HPDE6-E6E7 (cell line): ENCODE data around the gene ZNF335.

Experiments
- DNase-seq: peaks from one replicate; pipeline ENCODE4 v3.0.0; 2011; ENCODE audit warnings: missing footprints; ENCODE audit errors: extremely low spot score

Gene ZNF335, protein sequence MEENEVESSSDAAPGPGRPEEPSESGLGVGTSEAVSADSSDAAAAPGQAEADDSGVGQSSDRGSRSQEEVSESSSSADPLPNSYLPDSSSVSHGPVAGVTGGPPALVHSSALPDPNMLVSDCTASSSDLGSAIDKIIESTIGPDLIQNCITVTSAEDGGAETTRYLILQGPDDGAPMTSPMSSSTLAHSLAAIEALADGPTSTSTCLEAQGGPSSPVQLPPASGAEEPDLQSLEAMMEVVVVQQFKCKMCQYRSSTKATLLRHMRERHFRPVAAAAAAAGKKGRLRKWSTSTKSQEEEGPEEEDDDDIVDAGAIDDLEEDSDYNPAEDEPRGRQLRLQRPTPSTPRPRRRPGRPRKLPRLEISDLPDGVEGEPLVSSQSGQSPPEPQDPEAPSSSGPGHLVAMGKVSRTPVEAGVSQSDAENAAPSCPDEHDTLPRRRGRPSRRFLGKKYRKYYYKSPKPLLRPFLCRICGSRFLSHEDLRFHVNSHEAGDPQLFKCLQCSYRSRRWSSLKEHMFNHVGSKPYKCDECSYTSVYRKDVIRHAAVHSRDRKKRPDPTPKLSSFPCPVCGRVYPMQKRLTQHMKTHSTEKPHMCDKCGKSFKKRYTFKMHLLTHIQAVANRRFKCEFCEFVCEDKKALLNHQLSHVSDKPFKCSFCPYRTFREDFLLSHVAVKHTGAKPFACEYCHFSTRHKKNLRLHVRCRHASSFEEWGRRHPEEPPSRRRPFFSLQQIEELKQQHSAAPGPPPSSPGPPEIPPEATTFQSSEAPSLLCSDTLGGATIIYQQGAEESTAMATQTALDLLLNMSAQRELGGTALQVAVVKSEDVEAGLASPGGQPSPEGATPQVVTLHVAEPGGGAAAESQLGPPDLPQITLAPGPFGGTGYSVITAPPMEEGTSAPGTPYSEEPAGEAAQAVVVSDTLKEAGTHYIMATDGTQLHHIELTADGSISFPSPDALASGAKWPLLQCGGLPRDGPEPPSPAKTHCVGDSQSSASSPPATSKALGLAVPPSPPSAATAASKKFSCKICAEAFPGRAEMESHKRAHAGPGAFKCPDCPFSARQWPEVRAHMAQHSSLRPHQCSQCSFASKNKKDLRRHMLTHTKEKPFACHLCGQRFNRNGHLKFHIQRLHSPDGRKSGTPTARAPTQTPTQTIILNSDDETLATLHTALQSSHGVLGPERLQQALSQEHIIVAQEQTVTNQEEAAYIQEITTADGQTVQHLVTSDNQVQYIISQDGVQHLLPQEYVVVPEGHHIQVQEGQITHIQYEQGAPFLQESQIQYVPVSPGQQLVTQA (N-terminal part only)

GRCh38 chr20:45971675-45972499 lies at the start of gene ZNF335:
Gene ZNF335 (minus strand): TSS chr20:45972203. CDS start chr20:45971410, 793 bp downstream.
- DNase-seq, result peak; percentile 100

DNA sequence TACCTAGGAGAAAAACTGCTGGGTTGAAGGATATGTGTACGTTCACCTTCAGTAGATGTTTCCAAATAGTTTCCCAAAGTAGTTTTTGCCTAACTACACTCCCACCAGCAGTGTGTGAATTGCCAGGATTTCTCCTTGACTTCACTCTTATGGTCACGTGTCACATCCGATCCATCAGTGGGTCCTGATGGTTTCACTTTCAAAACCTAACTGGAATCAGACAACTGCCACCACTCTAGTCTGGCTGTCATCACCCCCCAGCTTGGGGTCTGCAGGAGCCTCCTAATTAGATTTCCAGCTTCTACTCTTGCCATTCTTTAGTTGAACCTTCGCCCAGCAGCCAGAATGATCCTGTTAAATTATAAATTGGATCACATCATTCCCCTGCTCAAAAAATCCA lies 48.6 kb upstream of the ZNF335 start:
- DNase-seq, result no peak

DNA sequence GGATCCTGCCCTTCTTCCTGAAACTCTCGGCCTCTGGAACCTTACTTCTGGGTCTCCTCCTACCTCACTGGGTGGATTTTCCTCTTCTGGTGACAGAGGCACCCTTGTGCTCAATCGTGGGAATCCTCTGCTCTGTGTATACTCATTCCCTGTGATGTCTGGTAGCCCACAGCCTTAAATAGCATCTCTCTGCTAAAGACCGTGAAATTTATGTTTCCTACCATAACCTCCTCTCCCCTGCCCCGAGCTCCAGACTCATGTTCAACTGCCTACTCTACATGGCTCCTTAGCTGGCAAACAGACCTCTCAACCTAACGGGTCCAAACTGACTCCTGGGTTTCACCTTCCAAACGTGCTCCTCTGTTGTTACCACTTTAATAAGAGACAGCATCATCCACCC lies 46.6 kb upstream of the ZNF335 start:
- no peak for DNase-seq

- DNase-seq, result no peak
These were observed 46.1 kb upstream of the ZNF335 start for GRCh38 chr20:46018112-46018511.

DNA sequence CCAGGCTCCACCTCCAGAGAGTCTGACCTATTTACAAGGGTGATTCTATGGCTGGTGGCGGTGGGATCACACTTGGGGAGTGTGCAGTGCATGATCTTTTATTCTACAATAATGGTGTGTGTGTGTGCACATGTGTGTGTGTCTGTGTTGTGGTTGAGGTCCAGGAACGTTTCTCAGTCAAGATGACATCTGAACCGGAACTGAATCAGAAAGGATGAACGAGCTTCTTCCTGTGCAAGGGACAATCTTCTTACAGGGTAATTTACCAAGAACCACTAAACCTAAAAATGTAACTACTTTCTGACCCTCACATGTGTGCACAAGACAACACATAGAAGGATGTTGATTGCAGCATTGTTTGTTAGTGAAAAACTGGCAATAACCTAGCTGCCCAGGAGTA lies 45.3 kb upstream of the ZNF335 start:
- no peak for DNase-seq

DNA sequence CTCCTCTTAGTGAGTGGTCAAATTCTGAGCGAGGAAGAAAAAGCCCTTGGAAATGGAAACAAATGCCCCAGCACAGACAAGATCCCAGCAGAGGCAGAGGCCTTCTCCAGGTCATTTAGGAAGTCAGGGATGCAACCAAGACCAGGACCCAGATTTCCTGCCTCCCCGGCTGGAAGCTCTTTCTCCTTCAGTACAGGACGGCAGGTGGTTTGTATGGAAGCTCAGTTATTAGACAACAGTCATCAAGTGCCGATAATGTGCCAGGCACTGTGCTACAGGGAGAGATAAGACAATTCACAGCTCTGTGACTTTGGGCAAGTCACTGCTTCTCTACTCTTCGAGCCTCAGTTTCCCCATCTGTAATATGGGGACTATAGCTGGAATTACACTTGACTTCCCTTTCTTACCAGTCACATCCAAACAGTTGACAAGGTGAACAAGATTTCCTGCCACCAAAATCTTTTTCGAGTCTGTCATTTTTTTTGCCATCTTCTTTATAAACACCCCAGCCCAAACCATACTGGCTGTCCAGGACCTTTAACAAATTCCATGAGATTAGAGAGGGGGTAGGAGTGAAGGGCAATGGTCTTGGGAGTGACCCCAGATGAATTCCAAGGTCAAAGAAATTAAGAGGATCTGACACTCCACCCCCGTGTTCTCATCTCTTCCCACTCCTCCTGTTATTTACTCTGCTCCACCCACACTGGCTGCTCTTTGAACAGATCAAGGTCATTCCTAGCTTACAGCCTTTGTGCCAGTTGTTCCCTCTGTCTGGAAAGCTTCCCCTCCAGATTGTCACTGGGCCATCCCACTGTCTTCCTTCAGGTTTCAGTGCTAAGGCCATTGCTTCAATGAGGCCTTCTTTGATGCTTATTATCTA lies 42.8 kb upstream of the ZNF335 start:
- DNase-seq, result no peak

DNA sequence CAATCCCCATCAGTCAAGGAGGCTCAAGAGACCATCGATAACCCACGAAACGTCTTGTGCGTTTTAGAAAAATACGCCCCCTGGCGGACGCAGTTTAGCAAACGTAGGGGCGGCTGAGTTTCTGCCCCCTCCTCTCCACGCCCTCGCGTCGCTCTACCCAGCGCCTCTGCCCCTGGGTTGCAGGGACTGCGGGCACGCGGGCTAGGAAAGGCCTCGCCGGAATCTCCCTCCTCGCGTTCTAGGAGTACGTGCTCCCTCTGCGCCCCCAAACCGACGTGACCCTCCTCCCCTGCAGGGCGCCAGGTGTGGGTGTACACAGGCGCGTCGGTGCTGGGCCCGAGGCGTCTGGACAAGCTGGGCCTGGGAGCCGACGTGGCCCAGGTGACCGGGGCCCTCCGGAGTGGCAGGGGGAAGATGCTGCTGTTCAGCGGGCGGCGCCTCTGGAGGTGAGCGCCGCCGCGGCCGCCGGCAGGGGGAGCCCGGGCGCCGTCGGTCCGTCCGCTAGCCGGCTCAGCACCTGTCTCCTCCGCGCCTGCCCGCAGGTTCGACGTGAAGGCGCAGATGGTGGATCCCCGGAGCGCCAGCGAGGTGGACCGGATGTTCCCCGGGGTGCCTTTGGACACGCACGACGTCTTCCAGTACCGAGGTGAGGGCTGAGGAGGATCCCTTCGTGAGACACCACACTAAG lies 42.0 kb upstream of the ZNF335 start:
- peak; percentile 83 for DNase-seq

GRCh38 chr20:46013322-46013828 lies 41.4 kb upstream of the ZNF335 start:
- no peak for DNase-seq

DNA sequence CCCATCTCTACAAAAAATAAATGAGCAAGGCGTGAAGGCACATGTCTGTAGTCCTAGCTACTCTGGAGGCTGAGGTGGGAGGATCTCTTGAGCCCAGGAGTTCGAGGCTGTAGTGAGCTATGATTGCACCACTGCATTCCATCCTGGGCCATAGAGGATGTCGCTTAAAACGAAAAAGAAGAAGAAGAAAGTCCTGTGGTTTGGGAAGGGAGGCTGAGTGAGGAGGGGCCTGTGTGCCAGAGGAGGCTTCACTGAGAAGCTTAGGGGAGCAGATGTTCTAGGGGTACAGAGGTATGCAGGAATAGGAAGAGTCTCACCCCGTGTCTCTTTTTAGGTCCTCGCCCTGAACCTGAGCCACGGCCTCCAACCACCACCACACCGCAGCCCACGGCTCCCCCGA lies 40.9 kb upstream of the ZNF335 start:
- no peak for DNase-seq

DNA sequence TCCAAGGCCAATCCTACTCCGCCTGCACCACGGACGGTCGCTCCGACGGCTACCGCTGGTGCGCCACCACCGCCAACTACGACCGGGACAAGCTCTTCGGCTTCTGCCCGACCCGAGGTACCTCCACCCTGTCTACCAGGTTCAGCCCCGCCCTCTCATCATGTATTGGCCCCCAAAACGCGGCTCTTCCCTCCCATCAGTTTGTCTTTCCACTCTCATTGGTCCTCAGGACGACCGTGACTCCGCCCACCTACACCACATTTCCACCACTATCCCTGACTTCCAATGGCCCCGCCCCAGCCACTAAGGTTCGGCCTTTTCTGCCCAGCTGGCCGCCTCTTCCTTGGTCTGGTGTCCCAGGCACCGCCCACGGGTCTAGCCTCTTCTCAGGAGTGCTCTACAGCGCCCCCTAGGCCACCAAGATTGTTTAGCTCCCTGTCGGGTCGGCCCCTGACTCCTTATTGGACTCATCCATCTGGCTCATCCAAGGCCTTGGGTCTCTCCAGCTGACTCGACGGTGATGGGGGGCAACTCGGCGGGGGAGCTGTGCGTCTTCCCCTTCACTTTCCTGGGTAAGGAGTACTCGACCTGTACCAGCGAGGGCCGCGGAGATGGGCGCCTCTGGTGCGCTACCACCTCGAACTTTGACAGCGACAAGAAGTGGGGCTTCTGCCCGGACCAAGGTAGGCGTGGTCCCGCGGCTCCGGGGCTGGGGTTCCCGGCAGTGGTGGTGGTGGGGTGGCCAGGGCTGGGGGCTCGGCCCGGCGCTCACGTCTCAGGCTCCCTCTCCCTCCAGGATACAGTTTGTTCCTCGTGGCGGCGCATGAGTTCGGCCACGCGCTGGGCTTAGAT lies 39.9 kb upstream of the ZNF335 start:
- no peak for DNase-seq

DNA sequence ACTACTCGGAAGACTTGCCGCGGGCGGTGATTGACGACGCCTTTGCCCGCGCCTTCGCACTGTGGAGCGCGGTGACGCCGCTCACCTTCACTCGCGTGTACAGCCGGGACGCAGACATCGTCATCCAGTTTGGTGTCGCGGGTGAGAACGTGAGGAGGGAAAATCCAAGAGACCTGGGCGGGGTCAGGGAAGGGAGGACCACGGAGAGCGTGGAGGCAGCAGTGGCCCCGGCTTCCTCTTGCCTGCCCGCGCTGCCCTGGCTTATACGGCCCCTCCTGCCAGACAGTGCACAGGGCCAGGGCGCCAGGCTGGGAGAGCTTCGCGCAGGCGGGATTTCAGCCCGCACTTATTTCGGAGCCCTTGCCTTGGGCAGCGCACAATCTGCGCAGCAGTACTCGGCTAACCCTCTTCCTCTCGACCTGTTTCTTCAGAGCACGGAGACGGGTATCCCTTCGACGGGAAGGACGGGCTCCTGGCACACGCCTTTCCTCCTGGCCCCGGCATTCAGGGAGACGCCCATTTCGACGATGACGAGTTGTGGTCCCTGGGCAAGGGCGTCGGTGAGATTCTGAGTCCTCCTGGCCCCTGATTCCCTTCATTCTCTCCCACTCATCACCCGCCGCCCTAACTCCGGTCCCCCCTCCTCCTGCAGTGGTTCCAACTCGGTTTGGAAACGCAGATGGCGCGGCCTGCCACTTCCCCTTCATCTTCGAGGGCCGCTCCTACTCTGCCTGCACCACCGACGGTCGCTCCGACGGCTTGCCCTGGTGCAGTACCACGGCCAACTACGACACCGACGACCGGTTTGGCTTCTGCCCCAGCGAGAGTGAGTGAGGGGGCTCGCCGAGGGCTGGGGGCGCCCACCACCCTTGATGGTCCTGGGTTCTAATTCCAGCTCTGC lies 38.7 kb upstream of the ZNF335 start:
- no peak for DNase-seq

DNA sequence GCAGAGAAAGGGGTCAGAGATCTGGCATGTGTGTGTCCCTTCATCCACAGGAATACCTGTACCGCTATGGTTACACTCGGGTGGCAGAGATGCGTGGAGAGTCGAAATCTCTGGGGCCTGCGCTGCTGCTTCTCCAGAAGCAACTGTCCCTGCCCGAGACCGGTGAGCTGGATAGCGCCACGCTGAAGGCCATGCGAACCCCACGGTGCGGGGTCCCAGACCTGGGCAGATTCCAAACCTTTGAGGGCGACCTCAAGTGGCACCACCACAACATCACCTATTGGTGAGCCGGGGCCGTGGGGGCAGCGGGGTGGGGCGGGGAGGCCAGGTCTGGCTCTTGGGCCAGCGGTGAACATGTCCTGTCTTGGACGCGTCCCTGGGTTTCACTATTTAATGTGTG lies 37.8 kb upstream of the ZNF335 start:
- DNase-seq, result no peak

DNA sequence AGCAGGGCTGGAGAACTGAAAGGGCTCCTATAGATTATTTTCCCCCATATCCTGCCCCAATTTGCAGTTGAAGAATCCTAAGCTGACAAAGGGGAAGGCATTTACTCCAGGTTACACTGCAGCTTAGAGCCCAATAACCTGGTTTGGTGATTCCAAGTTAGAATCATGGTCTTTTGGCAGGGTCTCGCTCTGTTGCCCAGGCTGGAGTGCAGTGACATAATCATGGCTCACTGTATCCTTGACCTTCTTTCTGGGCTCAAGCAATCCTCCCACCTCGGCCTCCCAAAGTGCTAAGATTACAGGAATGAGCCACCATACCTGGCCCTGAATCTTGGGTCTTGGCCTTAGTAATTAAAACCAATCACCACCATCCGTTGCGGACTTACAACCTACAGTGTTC lies 35.7 kb upstream of the ZNF335 start:
- no peak for DNase-seq

DNA sequence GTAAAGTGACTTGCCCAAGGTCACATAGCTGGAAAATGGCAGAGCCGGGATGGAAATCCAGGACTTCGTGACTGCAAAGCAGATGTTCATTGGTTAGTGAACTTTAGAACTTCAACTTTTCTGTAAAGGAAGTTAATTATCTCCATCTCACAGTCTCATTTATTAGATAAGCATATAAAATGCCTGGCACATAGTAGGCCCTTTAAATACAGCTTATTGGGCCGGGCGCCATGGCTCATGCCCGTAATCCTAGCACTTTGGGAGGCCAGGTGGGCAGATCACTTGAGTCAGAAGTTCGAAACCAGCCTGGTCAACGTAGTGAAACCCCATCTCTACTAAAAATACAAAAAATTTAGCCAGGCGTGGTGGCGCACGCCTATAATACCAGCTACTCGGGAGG lies 35.0 kb upstream of the ZNF335 start:
- DNase-seq, result no peak

DNA sequence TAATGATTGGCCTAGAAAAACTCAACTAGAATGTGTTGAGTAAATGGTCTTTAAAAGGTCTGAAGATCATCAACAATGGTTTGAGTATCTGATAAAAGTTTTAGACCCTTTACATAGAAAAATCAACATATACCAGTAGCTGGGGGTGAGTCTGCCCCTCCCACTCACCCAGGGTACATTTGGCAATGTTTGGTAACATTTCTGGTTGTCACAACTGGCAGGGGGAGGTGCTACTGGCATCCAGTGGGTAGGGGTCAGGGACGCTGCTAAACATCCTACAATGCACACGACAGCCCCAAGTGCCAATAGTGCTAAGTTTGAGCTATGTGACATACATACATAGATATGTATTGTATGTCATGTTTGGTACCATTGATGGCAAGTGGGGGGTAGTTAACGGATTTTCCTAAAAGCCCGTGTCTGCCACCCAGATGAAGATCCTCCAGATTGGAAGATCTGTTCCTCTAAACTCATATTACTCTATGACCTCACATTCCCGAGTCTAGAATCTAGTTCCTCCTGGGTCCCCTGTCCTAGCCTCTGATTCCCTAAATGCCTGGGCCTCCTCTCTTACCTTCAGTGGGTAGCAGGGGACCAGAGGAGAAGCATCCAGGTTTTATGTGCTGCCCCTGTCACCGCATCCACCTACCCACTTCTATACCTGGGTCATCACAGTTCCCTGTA lies 34.2 kb upstream of the ZNF335 start:
- DNase-seq, result no peak

GRCh38 chr20:46004889-46005473 lies 33.0 kb upstream of the ZNF335 start:
- no peak for DNase-seq
